Mesodermal cell (in vitro differentiated cells): ENCODE results near the gene ACO2.
A peak's percentile ranks its signal among the peaks of the same experiment; 100 is the strongest.

ENCODE experiments used
- H3K27ac ChIP-seq: 2 replicates; pipeline ENCODE4 v1.7.0; 2013; ENCODE audit warnings: mild to moderate bottlenecking, low read depth, low read length, moderate library complexity; ENCODE audit not compliant: severe bottlenecking
- H3K36me3 ChIP-seq: 2 replicates; pipeline ENCODE4 v1.7.1; 2013; ENCODE audit warnings: mild to moderate bottlenecking, low read length, moderate library complexity; ENCODE audit not compliant: control insufficient read depth, insufficient read depth
- H3K4me1 ChIP-seq: one replicate; pipeline ENCODE4 v1.7.1; 2013; ENCODE audit warnings: mild to moderate bottlenecking, low read length; ENCODE audit not compliant: insufficient read depth, control insufficient read depth, poor library complexity, severe bottlenecking
- H3K4me3 ChIP-seq: 2 replicates; pipeline ENCODE4 v1.7.0; 2013; ENCODE audit warnings: low read length, control low read depth, mild to moderate bottlenecking; ENCODE audit not compliant: insufficient read depth, poor library complexity, severe bottlenecking; ENCODE audit errors: extremely low read depth
- H3K9me3 ChIP-seq: 2 replicates; pipeline ENCODE4 v1.7.1; 2013; ENCODE audit warnings: mild to moderate bottlenecking, low read length, moderate library complexity; ENCODE audit not compliant: control insufficient read depth
- WGBS, 2 experiments: methylation state at CpG; one replicate each; pipeline ENCODE4 v1.1.5; 2013; ENCODE audit warnings: missing lambda C conversion rate in 2 of 2; ENCODE audit not compliant: insufficient coverage in 2 of 2; 5-methylcytosine and 5-hydroxymethylcytosine counted together

Gene ACO2

DNA sequence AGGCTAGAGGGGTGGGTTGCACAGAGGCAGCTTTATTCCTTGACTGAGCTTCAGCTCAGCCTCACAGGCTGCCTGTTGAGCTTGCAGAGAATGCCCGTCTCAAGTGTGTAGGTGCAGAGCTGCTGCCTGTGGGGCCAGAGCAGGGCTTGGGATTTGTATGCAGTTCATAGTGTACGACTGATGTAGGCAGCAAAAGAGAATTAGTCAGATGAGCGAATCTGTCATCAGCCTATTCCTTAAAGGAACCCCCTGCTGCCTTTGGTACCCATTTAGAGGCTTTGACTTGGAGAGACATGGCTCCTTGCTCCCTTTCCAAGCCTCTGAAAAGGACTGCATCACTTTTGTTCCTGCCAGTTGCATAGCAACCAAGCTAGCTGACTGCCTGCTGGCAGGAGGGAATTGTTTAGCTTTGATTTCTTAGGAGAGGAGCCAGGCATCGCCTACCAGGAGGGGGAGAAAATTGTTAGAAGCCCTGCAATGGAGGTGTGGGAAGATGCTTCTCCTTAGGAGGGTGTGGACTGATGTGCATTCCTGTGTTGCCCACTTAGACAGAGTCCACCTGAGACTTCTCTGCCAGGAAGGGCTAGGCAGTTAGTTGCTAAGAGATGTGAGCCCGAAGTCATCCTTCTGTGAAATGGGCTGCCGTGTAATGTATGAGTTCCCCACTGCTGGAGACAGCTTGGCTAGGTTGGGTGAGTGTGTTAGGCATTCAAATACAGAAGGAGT is 10.9 kb downstream of the ACO2 start:
- Histone ChIP-seq H3K9me3 (no peaks in the 10 kb centered on the region), H3K4me3 (no peak overlapping the region), H3K4me1 (peaks cover 9% of the 10 kb centered on the region), H3K36me3 (no peaks in the 10 kb centered on the region), H3K27ac (peak overlapping the region; percentile 10)
- WGBS, 2 experiments: 71% methylated on average over 6 of the region's 6 CpGs

- no peak overlapping the region for H3K27ac ChIP-seq
- H3K36me3 ChIP-seq: no peaks in the 10 kb centered on the region
- WGBS, 2 experiments: 75% methylated on average over 2 of the region's 7 CpGs; no CpG with 5 or more reads in 1 of the 2 experiments
- H3K4me3 ChIP-seq: no peak overlapping the region
- H3K9me3 ChIP-seq: no peaks in the 10 kb centered on the region
- peaks cover 9% of the 10 kb centered on the region for H3K4me1 ChIP-seq
These were observed 11.4 kb downstream of the ACO2 start for GRCh38 chr22:41480397-41480735.

GRCh38 chr22:41481131-41481830 is 12.4 kb downstream of the ACO2 start:
- 89 to 95% methylated on average over 10 to 13 of the region's 15 CpGs for WGBS, 2 experiments
- Histone ChIP-seq H3K4me1 (peaks cover 9% of the 10 kb centered on the region), H3K27ac (no peak overlapping the region), H3K4me3 (no peak overlapping the region), H3K9me3 (no peaks in the 10 kb centered on the region), H3K36me3 (no peaks in the 10 kb centered on the region)

- Histone ChIP-seq H3K4me1 (peaks cover 9% of the 10 kb centered on the region), H3K36me3 (no peaks in the 10 kb centered on the region), H3K9me3 (no peaks in the 10 kb centered on the region), H3K4me3 (no peak overlapping the region), H3K27ac (no peak overlapping the region)
- WGBS, 2 experiments: 46 to 83% methylated on average over 2 to 3 of the region's 5 CpGs
These were observed 13.0 kb downstream of the ACO2 start for GRCh38 chr22:41481925-41482318.

GRCh38 chr22:41482319-41482935 is 13.5 kb downstream of the ACO2 start:
- Histone ChIP-seq H3K27ac (no peak overlapping the region), H3K4me3 (no peak overlapping the region), H3K4me1 (peaks cover 9% of the 10 kb centered on the region), H3K9me3 (no peaks in the 10 kb centered on the region), H3K36me3 (no peaks in the 10 kb centered on the region)
- WGBS, 2 experiments: 68 to 90% methylated on average over 2 of the region's 2 CpGs

DNA sequence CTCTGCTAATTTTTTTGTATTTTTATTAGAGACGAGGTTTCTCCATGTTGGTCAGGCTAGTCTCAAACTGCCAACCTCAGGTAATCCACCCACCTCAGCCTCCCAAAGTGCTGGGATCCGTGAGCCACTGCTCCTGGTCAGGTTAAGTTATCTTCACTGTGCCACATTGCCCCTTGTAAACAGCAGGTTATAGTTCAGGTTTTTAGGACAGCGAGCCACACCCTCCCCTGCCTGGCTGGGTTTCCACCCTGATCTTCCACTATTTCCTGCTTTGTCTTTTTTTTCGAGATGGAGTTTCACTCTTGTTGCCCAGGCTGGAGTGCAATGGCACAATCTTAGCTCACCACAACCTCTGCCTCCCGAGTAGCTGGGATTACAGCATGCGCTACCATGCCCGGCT is 16.1 kb downstream of the ACO2 start:
- H3K27ac ChIP-seq: no peak overlapping the region
- H3K4me1 ChIP-seq: peaks cover 9% of the 10 kb centered on the region
- no peaks in the 10 kb centered on the region for H3K36me3 ChIP-seq
- no peaks in the 10 kb centered on the region for H3K9me3 ChIP-seq
- no peak overlapping the region for H3K4me3 ChIP-seq
- whole genome bisulfite sequencing, 2 experiments: 90 to 95% methylated on average over 4 to 7 of the region's 7 CpGs

- Histone ChIP-seq H3K36me3 (peaks cover 2% of the 10 kb centered on the region), H3K4me3 (no peak overlapping the region), H3K9me3 (no peaks in the 10 kb centered on the region), H3K27ac (no peak overlapping the region), H3K4me1 (peaks cover 1% of the 10 kb centered on the region)
- WGBS, 2 experiments: 88 to 94% methylated on average over 7 of the region's 8 CpGs
These were observed 18.4 kb downstream of the ACO2 start for GRCh38 chr22:41487037-41487935.

GRCh38 chr22:41488076-41488475 is 19.2 kb downstream of the ACO2 start:
- H3K4me3 ChIP-seq: no peak overlapping the region
- H3K4me1 ChIP-seq: no peaks in the 10 kb centered on the region
- no peaks in the 10 kb centered on the region for H3K9me3 ChIP-seq
- 88 to 91% methylated on average over 4 of the region's 4 CpGs for WGBS, 2 experiments
- no peak overlapping the region for H3K27ac ChIP-seq
- H3K36me3 ChIP-seq: peaks cover 6% of the 10 kb centered on the region

DNA sequence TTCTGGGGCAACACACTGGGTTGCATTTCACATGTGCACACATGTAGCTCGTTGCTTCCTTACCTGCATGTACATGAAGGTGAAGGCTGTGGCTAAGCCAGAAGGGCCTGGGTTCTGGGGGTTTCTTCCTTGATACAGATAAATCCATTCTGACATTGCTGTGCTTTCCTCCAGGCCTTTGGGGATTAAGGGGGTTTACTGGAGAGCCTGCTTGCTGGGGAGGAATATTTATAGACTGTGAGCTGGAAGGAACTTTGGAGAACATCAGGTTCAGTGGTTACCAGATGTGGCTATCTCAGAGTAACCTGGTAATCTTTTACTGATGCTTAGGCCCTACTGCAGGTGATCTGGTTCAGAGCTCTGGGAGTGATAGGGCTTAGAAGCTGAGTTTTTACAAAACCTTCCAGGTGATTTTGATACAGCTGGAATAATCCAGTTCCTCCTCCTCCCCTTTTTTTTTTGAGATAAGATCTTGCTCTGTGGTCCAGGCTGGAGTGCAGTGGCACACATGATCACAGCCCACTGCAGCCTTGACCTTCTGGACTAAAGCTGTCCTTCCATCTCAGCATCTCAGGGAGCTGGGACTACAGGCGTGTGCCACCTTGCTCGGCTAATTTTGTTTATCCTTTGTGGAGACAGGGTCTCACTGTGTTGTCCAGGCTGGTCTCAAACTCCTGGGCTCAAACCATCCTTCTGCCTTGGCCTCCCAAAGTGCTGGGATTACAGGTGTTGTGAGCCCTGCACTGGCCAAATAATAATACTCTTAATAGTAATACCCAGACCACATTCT is 19.9 kb downstream of the ACO2 start:
- 94 to 98% methylated on average over 2 to 3 of the region's 3 CpGs for WGBS, 2 experiments
- H3K27ac ChIP-seq: no peak overlapping the region
- no peak overlapping the region for H3K4me3 ChIP-seq
- no peaks in the 10 kb centered on the region for H3K9me3 ChIP-seq
- peaks cover 9% of the 10 kb centered on the region for H3K36me3 ChIP-seq
- no peaks in the 10 kb centered on the region for H3K4me1 ChIP-seq
